Measurements from ENCODE around the gene CCDC138. TPM values are rescaled to one million over a fixed set of nuclear protein-coding genes. Genes with fewer than 3 reads are reported as not detected.
A peak's percentile ranks its signal among the peaks of the same experiment; 100 is the strongest.

CCDC138 gene
- total RNA-seq, 1 donor from 2014 or later: 27.9 TPM

GRCh38 chr2:108786008-108786353 lies 590 bp upstream of the CCDC138 start:
- DNase-seq (ENCODE audit: extremely low spot score, unreplicated experiment): no peak
- peak overlapping the region; percentile 98 for H3K4me3 Mint-ChIP-seq
- peaks cover 20% of the 10 kb centered on the region for H3K36me3 Mint-ChIP-seq
- no peak for TF ChIP-seq CTCF (conservative IDR thresholded peaks at IDR 0.05)
- no peaks in the 10 kb centered on the region for H3K9me3 Mint-ChIP-seq
- H3K27me3 Mint-ChIP-seq: no peaks in the 10 kb centered on the region
- peak overlapping the region; percentile 97 for H3K27ac Mint-ChIP-seq
- peaks cover 11% of the 10 kb centered on the region for H3K4me1 Mint-ChIP-seq (ENCODE audit: unreplicated experiment)

GRCh38 chr2:108787216-108787541 lies 608 bp downstream of the CCDC138 start:
- DNase-seq (ENCODE audit: extremely low spot score, unreplicated experiment): no peak
- Mint-ChIP-seq H3K4me3 (peak overlapping the region; percentile 92), H3K4me1 (ENCODE audit: unreplicated experiment) (peaks cover 11% of the 10 kb centered on the region), H3K9me3 (no peaks in the 10 kb centered on the region), H3K27me3 (no peaks in the 10 kb centered on the region), H3K27ac (peak overlapping the region; percentile 92), H3K36me3 (peaks cover 28% of the 10 kb centered on the region)
- no peak for TF ChIP-seq CTCF (conservative IDR thresholded peaks at IDR 0.05)

DNA sequence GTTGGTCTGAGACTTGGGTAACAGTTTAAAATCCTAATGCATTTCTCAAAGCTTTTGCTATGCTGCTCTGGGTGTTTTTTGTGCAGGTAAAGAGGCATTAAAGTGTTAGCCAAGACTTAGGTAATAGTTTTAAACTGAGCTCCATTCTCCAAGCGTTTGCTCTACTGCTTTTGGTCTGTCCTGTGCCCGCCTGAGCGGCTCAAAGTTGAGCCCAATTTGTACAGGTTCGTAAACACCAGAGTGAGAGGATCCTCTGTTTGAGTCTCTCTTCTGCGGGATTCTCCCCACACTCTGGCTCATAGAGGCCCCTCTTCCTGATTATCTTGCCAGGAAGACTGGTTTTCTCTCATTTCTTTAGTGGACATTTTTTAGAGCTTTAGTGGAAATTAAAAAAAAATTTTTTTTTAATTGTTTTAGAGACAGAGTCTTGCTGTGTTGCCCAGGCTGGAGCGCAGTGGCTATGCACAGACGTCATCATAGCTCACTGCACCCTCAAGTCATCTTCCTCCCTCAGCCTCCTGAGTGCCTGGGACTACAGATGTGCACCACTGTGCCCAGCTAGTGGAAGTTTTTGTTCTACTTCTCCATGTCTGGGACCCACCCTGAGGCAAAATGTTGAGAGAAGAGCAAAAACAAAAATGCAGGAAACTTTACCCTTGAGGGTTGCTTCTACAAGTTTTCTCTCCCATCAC lies 16.6 kb downstream of the CCDC138 start:
- H3K36me3 Mint-ChIP-seq: peaks cover 36% of the 10 kb centered on the region
- no peak overlapping the region for H3K27ac Mint-ChIP-seq
- TF ChIP-seq CTCF (conservative IDR thresholded peaks at IDR 0.05): no peak
- H3K9me3 Mint-ChIP-seq: no peaks in the 10 kb centered on the region
- no peaks in the 10 kb centered on the region for H3K27me3 Mint-ChIP-seq
- H3K4me3 Mint-ChIP-seq: no peak overlapping the region
- no peak for DNase-seq (ENCODE audit: extremely low spot score, unreplicated experiment)
- H3K4me1 Mint-ChIP-seq (ENCODE audit: unreplicated experiment): no peaks in the 10 kb centered on the region

DNA sequence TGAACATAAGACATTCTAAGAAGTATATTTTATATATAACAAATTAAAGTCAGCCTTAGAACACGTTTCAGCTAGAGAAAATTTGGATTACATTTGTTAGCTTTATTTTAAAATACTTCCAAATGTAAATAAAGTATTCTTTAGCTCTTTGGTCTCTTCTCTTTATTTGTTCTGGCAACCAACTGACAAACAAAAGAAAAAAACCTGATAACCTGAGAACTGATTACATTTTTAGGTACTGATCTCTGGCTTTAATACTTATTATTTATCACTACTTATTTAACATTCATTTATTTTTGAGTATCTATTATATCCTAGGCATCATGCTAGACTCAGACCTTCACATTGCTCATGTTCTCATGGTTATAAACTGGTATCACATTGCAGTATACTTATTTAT lies 18.5 kb downstream of the CCDC138 start:
- DNase-seq (ENCODE audit: extremely low spot score, unreplicated experiment): no peak
- Mint-ChIP-seq H3K9me3 (peaks cover 12% of the 10 kb centered on the region), H3K27me3 (no peaks in the 10 kb centered on the region), H3K27ac (no peak overlapping the region), H3K4me1 (ENCODE audit: unreplicated experiment) (no peaks in the 10 kb centered on the region), H3K4me3 (no peak overlapping the region), H3K36me3 (peaks cover 39% of the 10 kb centered on the region)
- TF ChIP-seq CTCF (conservative IDR thresholded peaks at IDR 0.05): no peak

DNA sequence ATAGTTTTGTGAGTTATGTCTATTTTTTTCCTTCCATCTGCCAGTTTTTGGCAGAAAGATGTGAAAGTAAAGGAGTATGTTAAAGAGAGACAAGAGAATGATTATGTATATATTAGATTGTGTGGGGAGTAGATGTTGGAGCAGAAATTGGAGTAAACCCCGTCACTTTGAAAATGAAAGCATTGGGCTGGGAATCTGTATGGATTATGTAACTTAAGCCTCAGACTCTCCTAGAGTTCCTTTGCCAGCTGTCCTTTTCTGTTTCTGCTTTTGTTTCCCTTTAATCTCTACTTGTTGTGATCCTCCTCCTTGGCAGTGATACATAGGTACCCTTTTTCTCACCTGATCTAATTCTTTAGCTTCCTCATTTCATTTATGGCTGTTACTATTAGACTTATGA lies 19.2 kb downstream of the CCDC138 start:
- Mint-ChIP-seq H3K27me3 (no peaks in the 10 kb centered on the region), H3K4me1 (ENCODE audit: unreplicated experiment) (no peaks in the 10 kb centered on the region), H3K4me3 (no peak overlapping the region), H3K9me3 (peaks cover 12% of the 10 kb centered on the region), H3K36me3 (peaks cover 46% of the 10 kb centered on the region), H3K27ac (no peak overlapping the region)
- DNase-seq (ENCODE audit: extremely low spot score, unreplicated experiment): no peak
- TF ChIP-seq CTCF (conservative IDR thresholded peaks at IDR 0.05): no peak
